NCI-H128 (cell line): ENCODE results near the gene PTGIR.

ENCODE experiments used
- DNase-seq: peaks from one replicate; lab custom pipeline; 2025; ENCODE audit not compliant: unreplicated experiment; lab: John Stamatoyannopoulos, UW

Gene PTGIR, protein sequence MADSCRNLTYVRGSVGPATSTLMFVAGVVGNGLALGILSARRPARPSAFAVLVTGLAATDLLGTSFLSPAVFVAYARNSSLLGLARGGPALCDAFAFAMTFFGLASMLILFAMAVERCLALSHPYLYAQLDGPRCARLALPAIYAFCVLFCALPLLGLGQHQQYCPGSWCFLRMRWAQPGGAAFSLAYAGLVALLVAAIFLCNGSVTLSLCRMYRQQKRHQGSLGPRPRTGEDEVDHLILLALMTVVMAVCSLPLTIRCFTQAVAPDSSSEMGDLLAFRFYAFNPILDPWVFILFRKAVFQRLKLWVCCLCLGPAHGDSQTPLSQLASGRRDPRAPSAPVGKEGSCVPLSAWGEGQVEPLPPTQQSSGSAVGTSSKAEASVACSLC

DNA sequence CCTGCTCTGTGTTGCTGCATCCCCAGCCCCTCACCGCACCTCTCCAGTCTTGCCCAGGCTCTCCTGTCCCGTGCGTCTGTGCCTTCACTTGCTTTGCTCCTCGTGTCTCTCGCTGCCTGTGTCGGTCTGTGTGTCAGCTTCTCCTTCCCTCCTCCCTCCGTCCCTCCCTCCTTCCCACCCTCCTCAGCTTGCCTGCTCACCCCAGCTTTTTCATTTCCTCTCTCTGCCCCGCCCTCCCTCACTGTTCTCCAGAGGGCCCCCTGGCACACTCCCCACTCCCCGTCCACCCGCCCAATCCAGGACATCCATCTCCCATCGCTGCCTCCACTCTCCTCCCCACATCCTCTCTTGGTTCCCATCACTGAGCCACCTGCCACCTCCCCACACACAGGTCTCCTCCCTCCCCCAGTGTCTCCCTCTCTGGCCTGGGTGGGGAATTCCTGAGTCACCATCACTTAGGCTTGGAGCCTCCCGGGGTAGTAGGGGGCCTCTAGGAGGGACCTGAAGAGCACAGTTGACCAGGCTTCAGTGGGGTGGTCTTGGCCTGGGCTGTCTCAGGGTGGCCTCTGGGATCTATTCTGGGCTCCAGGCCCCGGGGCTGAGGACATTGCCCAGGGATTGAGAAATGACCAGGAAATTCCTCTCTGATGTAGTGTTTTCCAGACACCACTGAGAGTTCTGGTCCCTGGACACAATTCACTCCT, at the start of gene PTGIR:
Gene PTGIR (minus strand): TSS at position 132 of the 704 bp plus-strand sequence. CDS start 864 bp downstream, outside the sequence.
- DNase-seq, result no peak

DNA sequence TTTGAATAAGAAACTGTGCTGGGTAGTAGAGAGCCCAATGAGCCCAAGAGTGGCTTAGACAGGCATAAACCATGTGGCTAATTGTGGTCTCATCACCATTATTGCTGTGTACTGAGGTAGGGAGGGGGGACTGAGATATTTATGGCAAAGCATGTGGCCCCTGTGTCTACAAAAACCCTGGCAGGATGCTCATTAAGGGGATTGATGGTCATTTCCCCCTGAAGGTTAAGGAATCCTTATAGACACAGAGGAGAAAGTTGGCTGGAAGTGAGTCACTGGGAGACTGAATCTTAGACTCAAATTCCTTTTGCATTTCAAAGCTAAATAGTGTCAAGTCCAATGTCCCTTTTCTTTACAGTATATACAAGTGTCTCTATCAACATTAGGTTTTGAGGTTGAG, 45.9 kb upstream of the PTGIR start:
- no peak for DNase-seq

DNA sequence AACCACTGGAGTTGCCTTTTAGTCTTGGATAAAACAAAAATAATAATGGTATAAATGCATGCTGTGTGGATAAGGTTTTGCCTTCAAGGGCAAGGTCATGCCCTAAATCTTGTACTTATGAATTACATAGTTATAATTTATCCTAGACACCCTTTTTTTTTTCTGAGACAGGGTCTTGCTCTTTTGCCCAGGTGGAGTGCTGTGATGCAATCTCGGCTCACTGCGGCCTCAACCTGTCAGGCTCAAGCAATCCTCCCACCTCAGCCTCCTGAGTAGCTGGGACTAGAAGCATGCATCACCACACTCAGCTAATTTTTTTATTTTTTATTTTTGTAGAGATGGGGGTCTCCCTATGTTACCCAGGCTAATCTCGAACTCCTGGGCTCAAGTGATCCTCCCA, 43.8 kb upstream of the PTGIR start:
- no peak for DNase-seq

DNA sequence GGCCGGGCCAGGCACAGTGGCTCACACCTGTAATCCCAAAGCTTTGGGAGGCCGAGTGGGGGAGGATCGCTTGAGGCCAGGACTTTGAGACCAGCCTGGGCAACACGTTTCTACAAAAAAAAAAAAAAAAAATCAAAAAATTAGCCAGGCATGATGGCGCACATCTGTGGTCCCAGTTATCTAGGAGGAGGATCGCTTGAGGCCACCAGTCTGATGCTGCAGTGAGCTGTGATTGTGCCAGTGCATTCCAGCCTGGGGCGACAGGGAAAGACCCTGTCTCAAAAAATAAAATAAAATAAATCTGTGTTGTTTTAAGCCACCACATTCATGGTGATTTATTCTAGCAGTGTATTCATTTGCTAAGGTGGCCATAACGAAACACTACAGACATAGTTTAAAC, 40.2 kb upstream of the PTGIR start:
- DNase-seq, result no peak

DNA sequence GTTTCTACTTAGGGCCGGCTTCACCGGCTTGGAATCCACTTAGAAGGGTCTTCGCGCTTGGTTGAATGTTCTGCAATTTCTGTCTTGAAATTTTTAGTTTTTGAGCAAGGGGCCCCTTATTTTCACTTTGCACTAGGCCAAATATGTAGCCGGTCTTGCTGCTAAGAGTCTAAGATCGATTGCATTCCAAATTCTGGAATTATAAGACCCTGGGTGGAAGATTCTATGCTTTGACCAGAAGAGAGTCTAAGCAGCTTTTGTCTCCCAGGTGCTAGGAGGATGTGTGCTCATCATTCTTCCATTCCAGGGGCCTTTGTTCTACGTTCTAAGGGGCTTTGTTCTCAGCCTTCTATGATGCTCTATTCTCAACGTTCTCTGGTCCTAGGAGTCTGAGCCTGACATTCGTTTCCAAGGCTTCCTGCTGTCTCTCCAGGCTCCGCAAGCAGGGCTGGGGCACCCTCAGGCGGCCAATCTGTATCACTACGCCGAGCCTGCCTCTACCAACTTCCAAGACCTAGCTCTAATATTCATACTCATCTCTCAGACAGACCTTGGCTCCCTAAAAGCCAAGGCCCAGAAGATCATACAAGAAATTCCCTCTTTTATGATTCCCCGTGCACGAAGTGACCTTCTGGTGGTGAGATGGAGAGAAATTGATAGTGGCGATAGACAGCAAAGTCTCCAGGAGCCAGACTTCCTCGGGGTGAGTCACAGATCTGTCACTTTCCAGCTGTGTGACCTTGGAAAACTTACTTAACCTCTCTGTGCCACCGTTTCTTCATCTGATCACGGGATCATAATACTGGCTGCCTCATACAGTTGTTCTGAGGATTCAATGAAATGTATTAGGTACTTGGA, 37.1 kb upstream of the PTGIR start:
- peak; percentile 73 for DNase-seq

DNA sequence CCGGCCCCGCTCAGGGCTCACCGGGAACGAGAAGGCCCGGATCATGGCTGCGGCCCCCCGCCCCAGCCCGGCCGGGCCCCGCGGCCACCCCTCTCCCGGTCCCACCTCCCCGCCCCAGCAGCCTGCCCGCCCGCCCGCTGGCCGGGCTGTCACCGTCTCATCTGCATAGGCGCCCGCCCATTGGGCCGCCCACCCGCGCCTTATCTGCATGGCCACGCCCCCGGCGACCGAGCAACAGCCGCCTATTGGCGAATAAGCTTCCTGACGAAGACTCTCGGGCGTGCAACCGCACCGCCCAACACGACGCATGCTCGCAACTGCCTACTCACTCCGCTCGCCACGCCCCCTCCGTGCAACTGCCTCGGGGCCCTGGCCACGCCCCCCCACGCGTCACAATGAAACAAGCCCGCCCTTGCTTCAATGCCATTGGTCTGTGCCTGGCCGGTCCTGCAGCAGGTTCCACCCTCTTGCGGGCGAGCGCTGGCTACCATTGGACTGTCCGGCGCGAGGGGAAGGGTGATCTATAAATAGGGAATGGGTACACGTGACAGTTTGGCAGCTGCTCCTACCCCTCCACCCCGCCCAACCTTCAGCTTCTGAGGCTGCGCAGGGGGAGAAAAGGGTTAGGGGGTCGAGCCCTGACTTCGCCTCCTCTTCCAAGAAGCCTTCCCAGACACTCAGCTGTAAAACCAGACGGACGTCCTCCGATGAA, 36.3 kb upstream of the PTGIR start, which contains the start of gene DACT3:
Gene DACT3 (minus strand): TSS at position 163 of the 712 bp plus-strand sequence. CDS start 118 bp downstream, at position 45.
- DNase-seq, result peak; percentile 99

DNA sequence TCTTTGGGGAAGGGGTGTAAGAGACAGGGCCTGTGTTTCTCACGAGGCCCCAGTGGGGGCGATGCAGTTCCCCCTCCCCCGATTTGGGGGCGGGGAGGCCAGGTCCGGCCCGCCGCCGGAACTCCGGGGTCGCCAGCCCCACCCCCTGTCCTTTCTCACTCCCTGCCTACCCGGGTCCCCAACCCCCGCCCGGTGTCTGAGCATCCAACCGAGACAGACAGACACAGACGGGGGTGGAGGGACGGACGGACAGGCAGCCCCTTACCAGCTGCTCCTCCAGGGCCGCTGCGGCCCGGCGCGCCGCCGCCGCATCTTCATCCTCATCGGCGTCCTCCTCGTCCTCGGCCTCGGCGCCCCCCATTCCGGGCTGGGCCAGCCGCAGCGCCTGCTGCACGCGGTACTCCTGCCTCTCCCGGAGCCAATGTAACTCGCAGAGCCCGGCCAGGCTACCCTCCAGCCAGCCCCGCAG, 35.7 kb upstream of the PTGIR start:
- DNase-seq, result no peak

DNA sequence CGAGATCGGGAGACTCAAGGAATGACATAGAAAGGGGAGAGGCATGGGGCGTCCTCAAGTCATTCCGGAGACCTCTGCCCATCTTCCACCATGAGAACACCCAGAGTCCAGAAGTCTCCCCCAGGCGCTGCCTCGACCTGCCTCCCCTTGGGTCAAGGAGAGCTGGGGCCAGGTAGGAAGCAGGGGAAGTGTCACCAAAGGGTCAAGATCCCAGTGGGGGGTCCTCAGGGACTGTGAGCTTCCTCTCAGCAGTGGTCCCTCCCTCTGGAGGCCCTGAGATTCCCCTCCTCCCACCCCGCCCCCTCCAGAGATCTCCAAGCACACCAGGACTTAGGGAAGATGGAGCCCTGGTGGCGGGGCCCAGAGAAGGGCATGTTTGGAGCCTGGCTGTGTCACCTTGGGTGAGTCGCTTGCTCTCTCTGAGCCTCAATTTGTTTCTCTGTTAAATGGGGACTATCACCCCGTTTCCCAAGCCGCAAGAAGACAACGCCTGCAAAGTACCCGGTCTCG, 35.2 kb upstream of the PTGIR start:
- DNase-seq, result no peak

DNA sequence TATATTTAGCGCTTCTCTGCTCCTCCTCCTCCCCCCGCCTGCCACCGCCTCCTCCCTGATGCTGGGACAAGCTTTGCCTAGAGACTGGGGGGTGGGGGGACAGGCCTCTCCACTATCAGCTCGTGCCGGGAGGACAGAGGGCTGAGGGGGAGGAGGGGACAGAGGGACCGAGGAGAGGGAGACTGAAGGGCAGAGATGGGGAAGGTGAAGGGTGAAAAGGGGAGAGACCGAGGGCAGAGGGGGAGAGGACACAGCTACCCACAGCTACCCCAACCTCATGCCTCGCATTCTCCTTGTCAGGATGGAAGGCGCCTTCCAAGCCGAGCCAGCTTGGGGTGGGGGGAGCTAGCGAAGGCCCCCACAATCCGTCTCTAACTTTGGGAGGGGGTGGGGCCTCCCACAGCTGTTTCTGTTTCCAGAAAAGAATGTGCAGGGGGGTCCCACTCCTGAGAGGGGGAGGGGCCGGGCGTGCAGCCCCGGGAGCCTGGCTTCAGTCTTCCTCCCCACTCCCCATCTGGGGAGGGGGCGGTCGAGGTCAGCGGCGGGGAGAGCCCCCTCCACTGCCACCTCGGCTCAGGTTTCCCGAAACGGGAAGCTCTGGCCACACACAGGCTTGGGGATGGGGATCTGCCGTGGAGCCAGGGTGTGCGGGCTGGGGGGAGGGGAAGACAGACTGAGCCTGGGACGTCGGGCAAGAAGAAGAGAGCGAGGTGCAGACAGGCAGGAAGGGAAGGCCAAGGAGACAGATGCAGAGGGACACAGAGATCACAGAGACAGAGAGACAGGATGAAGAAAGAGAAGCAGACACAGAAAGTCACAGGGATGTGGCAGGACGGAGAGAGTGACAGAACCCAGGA, 34.5 kb upstream of the PTGIR start:
- no peak for DNase-seq

DNA sequence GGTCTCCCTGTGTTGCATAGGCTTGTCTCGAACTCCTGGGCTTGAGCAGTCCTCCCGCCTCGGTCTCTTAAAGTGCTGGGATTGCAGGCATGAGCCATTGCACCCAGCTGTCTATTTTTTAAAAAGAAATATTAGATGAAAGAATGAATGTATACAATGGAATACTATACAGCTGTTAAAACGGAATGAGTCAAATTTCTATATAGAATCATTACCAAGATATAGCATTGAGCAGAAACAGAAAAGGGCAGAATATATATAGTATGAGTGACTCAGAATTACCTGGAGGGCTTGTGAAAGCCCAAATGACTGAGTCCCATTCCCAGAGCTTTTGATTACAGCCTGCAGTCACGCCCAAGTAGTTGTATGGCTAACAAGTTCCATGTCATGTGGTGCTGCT, 31.7 kb upstream of the PTGIR start:
- no peak for DNase-seq

DNA sequence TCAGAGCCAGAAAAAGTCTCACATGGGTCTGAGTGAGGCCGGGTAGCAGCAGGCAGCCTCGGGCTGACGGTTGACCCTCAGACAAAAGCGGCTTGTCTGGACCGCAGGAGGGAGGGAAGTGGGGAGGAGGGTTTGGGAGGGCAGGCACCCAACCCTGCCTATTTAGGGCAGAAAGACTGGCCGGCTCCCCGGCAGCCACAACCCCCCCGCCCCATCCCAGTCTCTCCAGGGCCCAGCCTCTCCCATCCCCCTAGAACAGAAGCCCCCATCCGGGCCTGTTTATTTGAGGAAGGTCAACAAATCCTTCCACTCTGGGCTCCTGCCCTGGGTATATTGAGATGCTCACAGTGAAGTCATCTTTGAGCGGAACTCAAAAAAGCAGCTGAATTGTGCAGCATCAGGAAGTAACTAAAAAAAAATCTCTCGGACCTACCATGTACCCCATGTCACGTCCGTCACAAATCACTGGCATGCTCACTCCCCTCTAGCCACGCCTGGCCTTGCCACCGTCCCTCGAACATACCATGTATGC, 29.8 kb upstream of the PTGIR start:
- no peak for DNase-seq

DNA sequence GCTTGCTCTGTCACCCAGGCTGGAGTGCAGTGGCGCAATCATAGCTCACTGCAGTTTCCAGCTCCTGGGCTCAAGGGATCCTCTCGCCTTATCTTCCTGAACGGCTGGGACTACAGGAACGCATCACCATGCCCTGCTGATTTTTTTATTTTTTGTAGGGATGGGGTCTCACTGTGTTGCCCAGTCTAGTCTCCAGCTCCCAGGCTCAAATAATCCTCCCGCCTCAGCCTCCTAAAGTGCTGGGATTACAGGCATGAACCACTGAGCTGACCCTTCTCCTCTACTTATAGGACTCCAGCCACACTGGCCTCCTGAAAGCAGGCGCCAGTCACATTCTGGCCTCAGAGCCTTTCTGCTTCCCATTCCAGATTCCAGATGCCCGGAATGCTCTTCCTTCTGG, 25.6 kb upstream of the PTGIR start:
- DNase-seq, result no peak

DNA sequence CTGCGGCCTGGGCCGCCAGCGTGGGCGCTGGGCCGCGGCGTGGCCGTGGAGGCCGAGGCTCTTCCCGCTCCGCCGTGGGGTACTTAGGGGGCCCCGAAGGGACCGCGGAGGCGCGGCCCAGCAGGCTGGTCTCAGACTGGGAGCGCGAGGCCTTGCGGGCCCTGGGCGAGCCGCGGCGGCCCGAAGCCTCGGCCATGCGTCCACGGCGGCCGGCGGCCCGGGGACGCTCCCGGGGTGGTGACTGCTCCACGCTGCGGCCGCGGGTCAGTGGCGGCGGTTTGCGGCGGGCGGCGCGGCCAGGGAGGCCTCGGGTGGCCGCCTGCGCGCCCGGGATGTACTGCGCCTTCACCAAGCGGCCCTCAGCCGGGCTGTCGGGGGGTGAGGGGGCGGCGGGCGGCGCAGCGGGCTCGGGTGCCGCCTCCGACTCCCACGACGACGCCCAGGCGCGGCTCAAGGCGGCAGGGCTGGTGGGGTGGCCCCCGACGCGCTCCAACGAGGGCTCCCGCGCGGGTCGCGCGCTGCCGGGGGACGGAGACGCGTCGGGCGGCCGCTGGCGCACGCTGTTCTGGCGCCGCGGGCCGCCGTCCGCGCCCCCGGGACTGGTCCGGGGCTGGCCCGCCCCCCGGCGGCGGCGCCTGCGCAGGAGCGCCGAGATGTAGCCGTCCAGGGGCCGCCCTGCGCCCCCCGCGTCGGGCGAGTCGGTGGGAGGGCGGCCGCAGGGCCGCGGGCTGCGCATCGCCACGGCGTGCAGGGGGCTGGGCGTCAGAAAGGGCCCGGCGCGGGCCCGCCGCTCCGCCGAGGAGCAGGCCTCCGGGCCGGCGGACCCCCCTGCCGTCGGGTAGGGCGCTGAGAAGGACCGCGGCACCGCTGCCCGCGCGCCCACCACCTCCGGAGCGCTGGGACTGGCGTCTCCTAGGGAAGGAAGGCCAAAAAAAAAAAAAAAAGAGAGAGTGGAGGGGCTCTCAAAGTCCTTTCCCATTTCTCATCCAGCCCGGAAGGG, 24.4 kb upstream of the PTGIR start:
- DNase-seq, result no peak

DNA sequence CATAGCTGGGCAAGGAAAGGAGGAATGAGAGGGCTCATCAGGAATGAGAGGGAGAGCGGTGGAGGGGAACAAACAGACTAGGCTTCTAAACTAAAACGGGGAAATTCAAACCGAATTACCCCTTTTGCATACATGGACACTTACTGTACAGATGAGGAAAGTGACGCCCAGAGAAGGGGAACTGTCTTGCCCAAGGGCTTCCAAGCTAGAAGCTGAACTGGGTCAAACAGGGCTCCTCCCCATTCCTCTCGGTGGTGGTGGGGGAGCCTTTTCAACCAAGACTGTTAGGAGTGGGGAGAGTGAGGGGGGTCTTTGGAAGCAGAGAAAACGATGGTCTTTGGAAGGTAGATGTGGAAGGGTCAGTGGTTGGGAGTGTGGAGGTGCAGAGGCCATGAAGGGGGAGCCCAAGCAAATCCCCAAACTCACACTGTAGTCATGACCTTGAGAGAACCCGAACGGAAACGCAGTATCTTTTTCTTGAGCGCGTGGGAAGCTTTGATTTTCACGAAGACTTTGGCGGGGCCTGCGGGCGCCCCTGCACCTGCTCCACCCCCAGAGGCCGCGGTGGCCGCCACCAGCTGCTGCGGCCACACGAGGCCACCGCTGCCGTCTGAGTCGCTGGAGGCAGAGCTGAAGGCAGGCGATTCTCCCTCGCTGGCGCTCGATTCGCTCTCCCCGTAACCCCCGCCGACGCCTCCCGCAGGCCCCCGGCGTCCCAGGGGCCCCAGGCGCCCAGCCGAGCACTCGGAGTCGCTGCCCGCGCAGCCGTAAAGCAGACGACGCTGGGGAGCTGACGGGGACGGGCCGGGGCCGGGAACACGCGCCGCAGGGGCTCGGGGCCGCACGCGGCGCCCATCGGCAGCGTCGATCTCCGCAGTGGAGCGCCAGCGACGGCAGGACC, 23.4 kb upstream of the PTGIR start:
- no peak for DNase-seq

DNA sequence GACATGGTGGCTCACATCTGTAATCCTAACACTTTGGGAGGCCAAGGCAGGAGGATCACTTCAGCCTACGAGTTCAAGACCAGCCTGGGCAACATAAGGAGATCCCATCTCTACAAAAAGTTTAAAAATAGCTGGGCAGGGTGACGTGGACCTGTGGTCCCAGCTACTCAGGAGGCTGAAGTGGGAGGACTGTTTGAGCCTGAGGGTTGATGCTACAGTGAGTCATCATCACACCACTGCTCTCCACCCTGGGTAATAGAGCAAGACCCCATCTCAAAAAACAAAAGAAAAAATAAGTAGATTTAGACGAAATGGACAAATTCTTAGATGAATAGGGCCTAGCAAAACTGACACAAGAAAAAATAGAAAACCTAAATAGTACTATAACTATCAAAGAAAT, 21.5 kb upstream of the PTGIR start:
- DNase-seq, result no peak

DNA sequence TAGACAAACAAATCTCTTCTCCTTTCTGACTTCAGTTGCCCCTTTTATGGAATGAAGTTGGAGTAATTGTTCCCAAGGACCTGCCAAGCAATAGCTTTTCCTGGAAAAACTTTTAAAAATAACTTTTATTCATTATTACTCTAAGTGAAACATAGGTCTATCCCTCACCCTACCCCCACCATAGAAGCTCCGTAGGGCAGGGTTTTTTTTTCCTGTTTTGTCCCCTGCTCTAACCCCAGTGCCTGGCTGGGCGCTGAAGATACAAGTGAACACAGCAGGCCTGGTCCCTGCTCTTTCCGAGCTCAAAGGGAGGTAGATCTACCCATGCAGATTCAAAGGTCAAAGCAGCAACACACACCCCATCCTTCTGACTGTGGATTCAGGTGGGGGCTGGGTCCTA, 19.8 kb upstream of the PTGIR start:
- DNase-seq, result no peak

DNA sequence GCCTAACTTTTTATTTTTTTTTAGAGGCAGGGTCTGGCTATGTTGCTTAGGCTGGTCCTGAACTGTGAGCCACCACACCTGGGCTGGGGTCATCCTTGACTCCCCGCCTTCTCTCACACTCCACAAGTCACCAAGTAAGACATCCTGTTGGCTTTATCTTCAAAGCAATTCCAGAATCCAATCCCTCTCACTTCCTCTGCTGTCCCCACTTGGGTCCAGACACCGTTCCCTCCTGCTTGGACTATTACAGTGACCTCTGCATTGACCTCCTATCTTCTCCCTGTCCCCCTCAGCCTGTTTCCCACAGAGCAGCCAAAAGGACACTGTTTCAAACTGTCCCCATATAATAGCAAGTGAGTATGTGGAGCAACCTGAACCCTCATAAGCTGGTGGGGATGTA, 15.8 kb upstream of the PTGIR start:
- DNase-seq, result no peak
